Parathyroid adenoma (tissue), 2 donors: Measurements from ENCODE around the gene TM6SF1.
"Not testable (repeated sequence)": the region's sequence is repeated elsewhere in the genome, so short reads cannot be mapped to it uniquely, and the experiment has no call there.

Experiments
- H2AFZ ChIP-seq: fragments of 300-600 bp; sonication (generic); one replicate; pipeline ENCODE4 v1.7.0; 2017; ENCODE audit warnings: antibody characterized with exemption, mild to moderate bottlenecking
- H3K27ac ChIP-seq: fragments of 300-600 bp; sonication (generic); one replicate; pipeline ENCODE4 v1.7.0; 2017
- H3K27me3 ChIP-seq: fragments of 300-600 bp; sonication (generic); one replicate; pipeline ENCODE4 v1.7.0; 2017; ENCODE audit warnings: low read length; ENCODE audit not compliant: control insufficient read depth, insufficient read depth
- H3K36me3 ChIP-seq: fragments of 300-600 bp; sonication (generic); one replicate; pipeline ENCODE4 v1.7.0; 2017; ENCODE audit warnings: low read length; ENCODE audit not compliant: control insufficient read depth, insufficient read depth
- H3K4me1 ChIP-seq: fragments of 300-600 bp; sonication (generic); one replicate; pipeline ENCODE4 v1.7.0; 2017; ENCODE audit warnings: control low read depth
- H3K4me2 ChIP-seq: fragments of 300-600 bp; sonication (generic); one replicate; pipeline ENCODE4 v1.7.0; 2017; ENCODE audit warnings: low read length
- H3K4me3 ChIP-seq: fragments of 300-600 bp; sonication (generic); one replicate; pipeline ENCODE4 v1.7.0; 2017; ENCODE audit warnings: low read depth, low read length
- H3K79me2 ChIP-seq: fragments of 300-600 bp; sonication (generic); one replicate; pipeline ENCODE4 v1.7.0; 2017; ENCODE audit warnings: control low read depth
- H3K9ac ChIP-seq: fragments of 300-600 bp; sonication (generic); one replicate; pipeline ENCODE4 v1.7.0; 2017; ENCODE audit warnings: mild to moderate bottlenecking
- H3K9me3 ChIP-seq: fragments of 300-600 bp; sonication (generic); one replicate; pipeline ENCODE4 v1.7.0; 2017; ENCODE audit warnings: low read length; ENCODE audit not compliant: control insufficient read depth
- CTCF ChIP-seq: fragments of 300-600 bp; sonication (generic); IDR thresholded peaks from one replicate; pipeline ENCODE4 v1.7.0; 2017; ENCODE audit warnings: antibody characterized with exemption, mild to moderate bottlenecking
- donor health status: primary hyperparathyroidism.

TM6SF1 gene

DNA sequence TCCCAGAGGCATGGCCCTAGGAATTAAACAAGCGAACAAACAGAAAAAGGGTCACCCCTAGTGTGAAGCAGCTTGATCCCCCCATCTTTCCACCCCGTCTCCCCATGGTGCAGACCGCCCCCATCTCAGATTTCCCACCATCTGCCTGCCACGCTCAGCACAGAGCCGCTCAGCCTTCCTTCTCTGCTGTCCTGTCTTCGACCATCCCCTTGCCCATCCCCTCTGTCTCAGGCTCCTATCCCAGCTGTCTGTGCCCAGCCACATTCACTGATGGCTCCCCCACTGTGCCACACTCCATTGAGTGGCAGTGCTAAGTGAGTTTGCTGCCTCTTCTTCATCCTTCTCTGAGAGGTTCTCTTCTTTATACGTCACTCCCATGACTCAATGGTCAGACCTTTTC lies 28.7 kb upstream of the TM6SF1 start:
- no peaks in the 10 kb centered on the region for H3K27me3 ChIP-seq
- TF ChIP-seq CTCF: no peak

GRCh38 chr15:83081256-83082014 lies 26.0 kb upstream of the TM6SF1 start:
- Histone ChIP-seq H3K27me3 (no peaks in the 10 kb centered on the region), H3K4me1 (no peaks in the 10 kb centered on the region), H3K36me3 (no peaks in the 10 kb centered on the region), H3K9ac (no peak overlapping the region), H3K27ac (no peak overlapping the region), H3K9me3 (no peaks in the 10 kb centered on the region), H2AFZ (no peak overlapping the region), H3K4me2 (no peak overlapping the region), H3K4me3 (no peak overlapping the region), H3K79me2 (no peaks in the 10 kb centered on the region)
- no peak for TF ChIP-seq CTCF

More for the DNA sequence above, 28.7 kb upstream of the TM6SF1 start:
- Histone ChIP-seq H3K36me3 (no peaks in the 10 kb centered on the region), H3K79me2 (no peaks in the 10 kb centered on the region), H2AFZ (no peak overlapping the region), H3K9me3 (no peaks in the 10 kb centered on the region), H3K4me1 (no peaks in the 10 kb centered on the region), H3K4me2 (no peak overlapping the region), H3K9ac (no peak overlapping the region), H3K4me3 (no peak overlapping the region), H3K27ac (no peak overlapping the region)

GRCh38 chr15:83082730-83083386 lies 24.6 kb upstream of the TM6SF1 start:
- Histone ChIP-seq H3K9ac (no peak overlapping the region), H3K4me3 (no peak overlapping the region), H3K79me2 (no peaks in the 10 kb centered on the region), H3K27me3 (no peaks in the 10 kb centered on the region), H3K36me3 (no peaks in the 10 kb centered on the region), H3K9me3 (no peaks in the 10 kb centered on the region), H3K27ac (no peak overlapping the region), H3K4me1 (no peaks in the 10 kb centered on the region), H2AFZ (no peak overlapping the region), H3K4me2 (no peak overlapping the region)
- TF ChIP-seq CTCF: no peak

DNA sequence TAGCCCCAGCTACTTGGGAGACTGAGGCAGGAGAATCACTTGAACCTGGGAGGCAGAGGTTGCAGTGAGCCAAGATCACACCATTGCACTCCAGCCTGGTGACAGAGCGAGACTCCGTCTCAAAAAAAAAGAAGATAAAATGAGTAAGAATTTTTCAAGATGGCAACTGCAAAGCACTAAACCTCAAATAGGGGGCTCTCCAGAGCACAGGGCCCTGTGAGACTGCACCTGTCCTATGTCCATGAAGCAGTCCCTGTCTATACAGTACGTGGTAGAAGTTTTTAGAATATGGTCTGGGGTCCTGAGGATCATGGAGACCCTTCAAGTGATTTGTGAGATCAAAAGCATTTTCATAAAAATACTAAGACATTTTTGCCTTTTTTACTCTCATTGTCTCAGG lies 22.0 kb upstream of the TM6SF1 start:
- not testable (repeated sequence) for H3K27me3 ChIP-seq, H3K4me1 ChIP-seq, H3K4me2 ChIP-seq, H3K36me3 ChIP-seq, H3K4me3 ChIP-seq, H3K27ac ChIP-seq, H3K9ac ChIP-seq, H3K79me2 ChIP-seq, H3K9me3 ChIP-seq, H2AFZ ChIP-seq

DNA sequence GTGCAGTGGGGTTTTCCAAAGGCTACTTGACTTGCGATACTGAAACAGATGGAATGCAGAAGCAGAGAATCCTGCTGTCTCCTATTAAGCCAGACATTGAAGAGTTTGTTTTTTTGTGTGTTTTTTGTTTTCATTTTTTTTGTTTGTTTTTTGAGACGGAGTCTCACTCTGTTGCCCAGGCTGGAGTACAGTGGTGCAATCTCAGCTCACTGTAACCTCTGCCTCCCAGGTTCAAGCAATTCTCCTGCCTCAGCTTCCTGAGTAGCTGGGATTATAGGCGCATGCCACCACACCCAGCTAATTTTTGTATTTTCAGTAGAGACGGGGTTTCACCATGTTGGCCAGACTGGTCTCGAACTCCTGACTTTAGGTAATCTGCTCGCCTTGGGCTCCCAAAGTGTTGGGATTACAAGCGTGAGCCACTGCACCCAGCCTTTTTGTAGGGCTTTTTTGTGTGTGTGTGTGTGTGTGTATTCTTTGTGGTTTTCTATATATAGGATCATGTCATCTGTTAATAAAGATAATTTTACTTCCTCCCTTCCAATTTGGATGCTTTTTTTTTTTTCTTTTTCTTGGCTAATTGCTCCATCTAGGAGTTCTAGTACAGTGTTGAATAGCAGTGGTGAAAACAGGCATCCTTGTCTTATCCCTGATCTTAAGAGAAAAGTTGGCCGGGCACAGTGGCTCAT lies 21.4 kb upstream of the TM6SF1 start:
- not testable (repeated sequence) for H3K36me3 ChIP-seq

More for the DNA sequence above, 21.4 kb upstream of the TM6SF1 start:
- not testable (repeated sequence) for H3K9me3 ChIP-seq, H2AFZ ChIP-seq, H3K27ac ChIP-seq, H3K4me3 ChIP-seq, H3K4me2 ChIP-seq, H3K9ac ChIP-seq, H3K27me3 ChIP-seq, H3K79me2 ChIP-seq, H3K4me1 ChIP-seq
